A673 (cell line): ENCODE measurements around the gene NCBP2. TPM values are rescaled to one million over a fixed set of nuclear protein-coding genes. Genes with fewer than 3 reads are reported as not detected.
"Not testable (repeated sequence)": the region's sequence is repeated elsewhere in the genome, so short reads cannot be mapped to it uniquely, and the experiment has no call there.

Experiments
- BruUV-seq: library from RNA; stranded (reverse); fragments of 400-500 nt; replicated peaks from 2 replicates; lab custom pipeline; 2021; lab: Mats Ljungman, UMichigan
- CTCF ChIA-PET: fragments of 300-600 bp; sonication (Branson Sonifier 250); formaldehyde crosslinking; loops from one replicate; lab custom pipeline; 2022; ENCODE audit warnings: antibody characterized with exemption; lab: Charles Lee
- POLR2A ChIA-PET: fragments of 300-600 bp; sonication (Branson Sonifier 250); formaldehyde crosslinking; loops from one replicate; lab custom pipeline; 2022; ENCODE audit warnings: antibody characterized with exemption; ENCODE audit not compliant: low non-redundant PET; lab: Charles Lee
- DNase-seq: peaks from one replicate; pipeline ENCODE4 v3.0.0-alpha.2; 2015; ENCODE audit warnings: low spot score
- H3K27ac ChIP-seq: fragments of 200-600 bp; sonication (generic); 2 replicates; pipeline ENCODE4 v1.5.1; 2016; ENCODE audit warnings: mixed run types, low read depth, mild to moderate bottlenecking, mixed read lengths, antibody characterized with exemption, low read length; ENCODE audit not compliant: poor library complexity, severe bottlenecking
- H3K27me3 ChIP-seq: fragments of 200-600 bp; sonication (generic); replicated peaks from 2 replicates; pipeline ENCODE4 v1.6.1; 2017; ENCODE audit warnings: mixed run types, low read depth, mild to moderate bottlenecking, mixed read lengths, antibody characterized with exemption, low read length; ENCODE audit not compliant: insufficient read depth, poor library complexity
- H3K36me3 ChIP-seq: fragments of 200-600 bp; sonication (generic); 2 replicates; pipeline ENCODE4 v1.6.1; 2016; ENCODE audit warnings: mixed run types, mild to moderate bottlenecking, mixed read lengths, antibody characterized with exemption, low read length; ENCODE audit not compliant: insufficient read depth, poor library complexity, severe bottlenecking
- H3K4me1 ChIP-seq: fragments of 200-600 bp; sonication (generic); 2 replicates; pipeline ENCODE4 v1.6.1; 2017; ENCODE audit warnings: mixed run types, mild to moderate bottlenecking, mixed read lengths, antibody characterized with exemption, low read length; ENCODE audit not compliant: insufficient read depth, poor library complexity, severe bottlenecking
- H3K4me3 ChIP-seq: fragments of 200-600 bp; sonication (generic); 2 replicates; pipeline ENCODE4 v1.5.1; 2016; ENCODE audit warnings: low read depth, mixed run types, mild to moderate bottlenecking, mixed read lengths, low read length; ENCODE audit not compliant: poor library complexity, severe bottlenecking
- H3K9me3 ChIP-seq: fragments of 200-600 bp; sonication (generic); 2 replicates; pipeline ENCODE4 v1.6.1; 2016; ENCODE audit warnings: mixed run types, low read depth, mild to moderate bottlenecking, mixed read lengths, antibody characterized with exemption, low read length; ENCODE audit not compliant: poor library complexity, severe bottlenecking
- EZH2 ChIP-seq: fragments of 200-600 bp; sonication (generic); IDR thresholded peaks from 2 replicates; pipeline ENCODE4 v1.6.1; 2017; ENCODE audit warnings: borderline replicate concordance, low read depth, mild to moderate bottlenecking, mixed read lengths, antibody characterized with exemption, low read length; ENCODE audit not compliant: poor library complexity, severe bottlenecking
- intact Hi-C: fragments of 100-400 bp; cut with micrococcal nuclease; formaldehyde crosslinking; loops from one replicate; pipeline ENCODE4 v1.10.0; 2022; ENCODE audit not compliant: unreplicated experiment
- total RNA-seq: library from RNA; stranded (reverse); gene quantifications from 2 replicates; pipeline ENCODE4 v1.2.3, GENCODE V29; 2021
- TF ChIP-seq, protein P1 (sequence below): fragments of 300-800, 200-600 bp; sonication (generic); conservative IDR thresholded peaks from 2 replicates; pipeline ENCODE4 v1.5.1; 2017; ENCODE audit warnings: low read depth, mild to moderate bottlenecking, antibody characterized with exemption, low read length, moderate library complexity, mixed read lengths

NCBP2 gene
- total RNA-seq, 1 experiment from 2014 or later = 93.7 TPM

DNA sequence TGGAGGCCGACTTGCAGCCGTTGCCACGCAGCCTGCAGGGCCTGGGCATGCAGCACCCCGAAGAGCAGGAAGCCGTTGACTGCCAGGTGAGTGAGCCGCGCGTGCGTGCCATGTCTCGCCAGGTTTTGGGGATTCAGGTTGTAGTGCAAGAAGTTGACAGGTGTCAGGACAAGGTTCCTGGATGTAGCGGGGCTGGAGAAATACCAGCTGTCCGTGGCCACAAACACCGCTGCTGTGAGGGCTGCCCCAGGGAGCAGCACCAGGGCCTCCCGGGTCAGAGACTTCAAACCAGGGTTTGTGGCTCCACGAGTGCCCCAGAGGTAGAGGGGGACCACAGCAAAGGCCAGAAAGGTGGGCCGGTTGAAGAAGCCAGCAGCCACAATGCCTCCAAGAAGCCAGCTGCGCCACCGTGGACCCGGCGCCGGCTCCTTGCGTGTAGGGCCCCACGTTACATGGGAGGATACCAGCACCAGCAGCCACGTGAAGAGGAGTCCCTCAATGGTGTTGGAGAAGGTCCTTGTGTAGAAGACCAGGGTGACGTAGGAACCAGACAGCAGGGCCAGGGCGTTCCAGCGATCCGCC, 5.6 kb upstream of the NCBP2 start:
- intact Hi-C loops = loop anchor here (10.0 kb wide), 2 partner anchors 233 to 343 kb away; partner anchors contain the start of genes CEP19 and PIGX
- ChIA-PET POLR2A (no interaction called here), CTCF (no interaction called here)
- Histone ChIP-seq H3K4me1 (peaks cover 6% of the 10 kb centered on the region), H3K27me3 (no peaks in the 10 kb centered on the region), H3K27ac (no peak overlapping the region), H3K4me3 (no peak overlapping the region), H3K36me3 (no peaks in the 10 kb centered on the region), H3K9me3 (no peaks in the 10 kb centered on the region)
- no peak for DNase-seq
- TF ChIP-seq, protein P1, sequence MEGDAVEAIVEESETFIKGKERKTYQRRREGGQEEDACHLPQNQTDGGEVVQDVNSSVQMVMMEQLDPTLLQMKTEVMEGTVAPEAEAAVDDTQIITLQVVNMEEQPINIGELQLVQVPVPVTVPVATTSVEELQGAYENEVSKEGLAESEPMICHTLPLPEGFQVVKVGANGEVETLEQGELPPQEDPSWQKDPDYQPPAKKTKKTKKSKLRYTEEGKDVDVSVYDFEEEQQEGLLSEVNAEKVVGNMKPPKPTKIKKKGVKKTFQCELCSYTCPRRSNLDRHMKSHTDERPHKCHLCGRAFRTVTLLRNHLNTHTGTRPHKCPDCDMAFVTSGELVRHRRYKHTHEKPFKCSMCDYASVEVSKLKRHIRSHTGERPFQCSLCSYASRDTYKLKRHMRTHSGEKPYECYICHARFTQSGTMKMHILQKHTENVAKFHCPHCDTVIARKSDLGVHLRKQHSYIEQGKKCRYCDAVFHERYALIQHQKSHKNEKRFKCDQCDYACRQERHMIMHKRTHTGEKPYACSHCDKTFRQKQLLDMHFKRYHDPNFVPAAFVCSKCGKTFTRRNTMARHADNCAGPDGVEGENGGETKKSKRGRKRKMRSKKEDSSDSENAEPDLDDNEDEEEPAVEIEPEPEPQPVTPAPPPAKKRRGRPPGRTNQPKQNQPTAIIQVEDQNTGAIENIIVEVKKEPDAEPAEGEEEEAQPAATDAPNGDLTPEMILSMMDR = no peak
- TF ChIP-seq EZH2 = no peak
- no TSS peak for BruUV-seq

DNA sequence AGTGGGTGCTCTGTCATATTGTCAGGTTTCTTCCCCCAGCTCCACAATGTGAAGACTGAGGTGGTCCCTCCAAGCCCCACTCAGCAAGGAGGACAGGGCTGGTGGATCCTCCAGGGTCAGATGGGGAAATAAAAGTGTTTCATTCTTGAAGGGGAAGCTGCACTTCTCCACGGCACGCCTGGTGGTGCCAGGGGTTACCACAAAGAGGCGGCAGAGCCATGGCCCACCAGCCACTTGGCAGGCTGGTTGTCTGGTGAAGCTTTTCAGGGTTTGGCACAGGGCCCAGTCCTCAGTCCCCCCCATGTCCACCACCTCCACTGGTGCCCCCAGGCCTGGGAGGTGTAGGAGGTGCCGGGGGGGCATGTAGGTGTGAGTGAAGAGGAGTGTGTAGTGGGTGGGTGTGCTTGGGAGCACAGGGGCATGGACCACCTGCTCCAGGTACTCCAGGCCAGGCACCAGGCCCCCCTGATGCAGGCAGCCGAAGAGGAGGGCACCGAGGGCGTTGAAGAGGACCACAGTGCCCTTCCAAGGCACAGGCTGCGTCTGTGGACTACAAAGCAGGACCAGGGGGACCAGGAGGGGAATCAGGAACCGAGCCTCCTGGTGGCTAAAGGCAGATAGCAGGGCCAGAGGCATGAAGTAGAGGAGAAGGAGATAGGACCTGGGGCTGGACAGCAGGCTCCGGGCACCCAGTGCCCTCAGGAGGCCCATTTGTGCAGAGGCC, 5.0 kb upstream of the NCBP2 start:
- no peak for TF ChIP-seq EZH2
- TF ChIP-seq, protein P1 = no peak
- intact Hi-C loops = loop anchor here (10.0 kb wide), 2 partner anchors 232 to 342 kb away; partner anchors contain the start of genes CEP19 and PIGX
- no peaks in the 10 kb centered on the region for H3K9me3 ChIP-seq

DNA sequence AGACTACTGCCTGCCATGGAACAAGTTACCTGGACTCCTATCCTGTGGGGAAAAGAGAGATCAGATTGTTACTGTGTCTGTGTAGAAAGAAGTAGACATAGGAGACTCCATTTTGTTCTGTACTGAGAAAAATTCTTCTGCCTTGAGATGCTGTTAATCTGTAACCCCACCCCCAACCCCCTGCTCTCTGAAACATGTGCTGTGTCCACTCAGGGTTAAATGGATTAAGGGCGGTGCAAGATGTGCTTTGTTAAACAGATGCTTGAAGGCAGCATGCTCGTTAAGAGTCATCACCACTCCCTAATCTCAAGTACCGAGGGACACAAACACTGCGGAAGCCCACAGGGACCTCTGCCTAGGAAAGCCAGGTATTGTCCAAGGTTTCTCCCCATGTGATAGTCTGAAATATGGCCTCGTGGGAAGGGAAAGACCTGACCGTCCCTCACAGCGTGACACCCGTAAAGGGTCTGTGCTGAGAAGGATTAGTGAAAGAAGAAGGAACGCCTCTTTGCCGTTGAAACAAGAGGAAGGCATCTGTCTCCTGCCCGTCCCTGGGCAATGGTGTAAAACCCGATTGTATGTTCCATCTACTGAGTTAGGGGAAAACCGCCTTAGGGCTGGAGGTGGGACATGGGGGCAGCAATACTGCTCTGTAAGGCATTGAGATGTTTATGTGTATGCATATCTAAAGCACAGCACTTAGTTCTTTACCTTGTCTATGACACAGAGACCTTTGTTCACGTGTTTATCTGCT, 1.9 kb upstream of the NCBP2 start:
- CTCF ChIA-PET, H3K36me3 ChIP-seq, POLR2A ChIA-PET, H3K9me3 ChIP-seq, BruUV-seq, DNase-seq, H3K27me3 ChIP-seq, H3K27ac ChIP-seq: not testable (repeated sequence)
- peaks cover 12% of the 10 kb centered on the region for H3K4me1 ChIP-seq
- intact Hi-C loops = loop anchor here (10.0 kb wide), 2 partner anchors 229 to 339 kb away; partner anchors contain the start of genes CEP19 and PIGX
- peak overlapping the region; percentile 95 for H3K4me3 ChIP-seq

More for the DNA sequence above, 5.0 kb upstream of the NCBP2 start:
- no TSS peak for BruUV-seq
- Histone ChIP-seq H3K4me1 (peaks cover 6% of the 10 kb centered on the region), H3K27me3 (no peaks in the 10 kb centered on the region), H3K36me3 (no peaks in the 10 kb centered on the region), H3K4me3 (no peak overlapping the region), H3K27ac (no peak overlapping the region)
- POLR2A ChIA-PET = no interaction called here
- DNase-seq = no peak
- CTCF ChIA-PET = no interaction called here
